CD4-positive, alpha-beta T cell treated with Interleukin-15 for 1 hour (primary cell): ENCODE results near the gene KLHL5.

Experiments
- DNase-seq: peaks from one replicate; pipeline ENCODE4 v3.0.0-alpha.2; 2020

Gene KLHL5

GRCh38 chr4:39044956-39045826 is 16.8 kb upstream of the KLHL5 start:
- peak; percentile 62 for DNase-seq

GRCh38 chr4:39045827-39046221 is 16.2 kb upstream of the KLHL5 start:
- DNase-seq = no peak

GRCh38 chr4:39046249-39046648 is 15.8 kb upstream of the KLHL5 start:
- peak; percentile 39 for DNase-seq

DNA sequence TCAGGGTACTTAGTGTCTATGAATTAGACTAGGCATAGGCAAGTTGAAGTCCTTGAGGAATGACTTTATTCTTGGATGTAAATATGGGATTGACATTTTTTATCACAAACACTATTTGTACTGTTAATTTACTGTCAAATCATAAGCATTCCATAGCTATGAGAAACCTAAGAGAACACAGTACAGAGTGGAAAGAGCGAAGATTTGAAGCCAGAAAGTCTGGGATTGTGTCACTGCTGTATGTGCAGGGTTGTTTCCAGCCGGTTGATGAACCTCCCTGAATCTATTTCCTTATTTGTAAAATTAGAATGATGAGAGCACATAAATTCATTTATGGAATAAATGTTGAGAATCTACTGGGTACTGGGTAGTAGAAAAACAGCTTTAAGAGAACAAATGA is 14.4 kb upstream of the KLHL5 start:
- no peak for DNase-seq

- no peak for DNase-seq
Measured at GRCh38 chr4:39048311-39048710, 13.7 kb upstream of the KLHL5 start.

DNA sequence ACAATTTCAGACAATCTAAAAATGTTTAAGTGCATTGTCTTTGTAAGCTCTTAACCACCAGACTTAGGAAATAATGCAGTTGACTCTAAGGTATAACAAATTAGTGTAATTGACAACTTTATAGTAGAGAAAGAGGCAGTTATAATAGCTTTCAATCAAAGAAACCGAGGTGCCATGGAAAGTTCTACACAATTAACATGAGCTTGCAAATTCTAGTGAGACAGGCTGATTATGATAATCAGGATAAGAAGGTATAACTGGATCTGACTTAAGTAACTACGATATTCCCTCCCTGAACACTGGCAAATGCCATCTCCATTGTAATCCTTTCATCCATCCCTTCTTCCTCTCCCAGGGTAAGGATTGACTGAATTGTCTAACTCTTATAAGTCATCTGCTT is 11.4 kb upstream of the KLHL5 start:
- DNase-seq = no peak

DNA sequence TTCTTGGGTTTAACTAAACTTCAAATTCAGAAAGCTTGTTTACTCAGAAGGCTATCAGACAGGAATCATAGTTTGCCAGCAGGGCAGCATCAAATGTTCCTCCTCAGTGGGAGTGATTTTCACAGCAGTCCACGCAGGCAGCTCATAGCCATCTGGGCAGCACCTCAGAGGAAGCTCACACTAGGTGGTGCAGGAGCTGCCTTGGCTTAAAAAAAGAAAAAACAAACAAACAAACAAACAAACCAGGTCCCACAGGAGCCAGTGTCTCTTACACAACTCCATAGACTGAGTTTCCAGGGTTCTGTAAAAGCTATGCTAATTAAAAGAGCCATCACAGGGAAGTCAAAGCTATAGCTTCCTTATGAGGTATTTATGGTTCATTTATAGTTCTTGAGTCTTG is 10.5 kb upstream of the KLHL5 start:
- DNase-seq = no peak

DNA sequence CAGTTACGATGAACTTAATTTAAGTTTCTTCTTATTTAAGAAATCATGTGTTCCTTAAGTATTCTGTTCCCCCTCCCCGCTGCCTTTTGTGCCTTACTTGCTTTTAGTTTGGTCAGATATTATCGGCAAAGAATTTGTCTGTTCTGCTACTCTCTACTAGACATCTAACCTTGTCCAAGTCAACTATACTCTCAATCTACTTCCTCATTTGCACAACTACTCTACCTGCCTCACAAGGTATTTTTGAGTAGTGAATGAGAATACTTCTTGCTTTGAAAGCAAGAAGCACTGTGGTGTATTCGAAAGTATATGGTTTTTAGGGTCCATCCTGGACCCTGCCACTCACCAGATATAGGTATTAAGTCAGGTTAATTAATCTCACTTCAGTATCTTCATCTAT is 8.0 kb upstream of the KLHL5 start:
- no peak for DNase-seq

- no peak for DNase-seq
Measured at GRCh38 chr4:39054497-39054896, 7.5 kb upstream of the KLHL5 start.

GRCh38 chr4:39056023-39056422 is 6.0 kb upstream of the KLHL5 start:
- no peak for DNase-seq

DNA sequence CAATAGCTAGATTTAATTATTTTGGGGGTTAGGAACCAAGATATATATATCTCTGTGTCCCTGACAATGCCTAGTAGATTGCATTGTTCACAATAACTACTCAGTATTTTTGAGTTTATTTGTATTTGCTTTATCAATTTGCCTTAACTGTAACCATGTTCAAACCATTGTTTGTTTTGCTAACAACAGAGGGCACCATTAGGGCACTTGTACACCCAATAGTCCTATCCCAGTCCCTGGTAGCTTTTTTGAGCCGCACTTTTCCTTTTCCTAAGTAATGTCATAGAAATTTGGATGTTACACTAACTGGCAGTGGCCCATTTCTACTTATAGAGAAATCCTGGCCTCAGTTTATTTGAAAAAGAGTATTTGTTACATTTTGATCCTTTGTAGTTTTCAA is 575 bp upstream of the KLHL5 start:
- no peak for DNase-seq

- no peak for DNase-seq
Measured at GRCh38 chr4:39062770-39063097, 702 bp downstream of the KLHL5 start.

- no peak for DNase-seq
Measured at GRCh38 chr4:39063430-39063829, 1.4 kb downstream of the KLHL5 start.

- DNase-seq = no peak
Measured at GRCh38 chr4:39066371-39066770, 4.3 kb downstream of the KLHL5 start.

- DNase-seq = no peak
Measured at GRCh38 chr4:39067031-39067430, 5.0 kb downstream of the KLHL5 start.

- DNase-seq = no peak
Measured at GRCh38 chr4:39067451-39067850, 5.4 kb downstream of the KLHL5 start.

- no peak for DNase-seq
Measured at GRCh38 chr4:39068907-39069306, 6.9 kb downstream of the KLHL5 start.

DNA sequence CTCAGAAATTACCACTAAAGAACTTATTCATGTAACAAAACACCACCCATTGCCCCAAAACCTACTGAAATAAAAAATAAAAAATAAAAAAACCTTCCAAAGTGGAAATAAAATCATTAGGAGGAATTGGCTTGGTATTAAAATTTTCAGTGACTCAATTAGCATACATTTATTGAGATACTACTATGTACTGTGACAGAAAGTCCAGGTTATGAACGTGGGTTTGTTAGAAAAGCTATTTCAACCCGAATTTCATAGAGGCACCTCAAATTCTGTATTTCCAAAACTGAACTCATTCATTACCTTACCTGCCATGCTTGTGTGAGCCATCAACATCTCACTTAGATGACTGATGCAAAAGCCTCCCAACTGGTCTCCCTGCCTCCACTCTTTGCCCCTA is 16.8 kb downstream of the KLHL5 start:
- no peak for DNase-seq

GRCh38 chr4:39083164-39083563 is 21.1 kb downstream of the KLHL5 start:
- DNase-seq = no peak

DNA sequence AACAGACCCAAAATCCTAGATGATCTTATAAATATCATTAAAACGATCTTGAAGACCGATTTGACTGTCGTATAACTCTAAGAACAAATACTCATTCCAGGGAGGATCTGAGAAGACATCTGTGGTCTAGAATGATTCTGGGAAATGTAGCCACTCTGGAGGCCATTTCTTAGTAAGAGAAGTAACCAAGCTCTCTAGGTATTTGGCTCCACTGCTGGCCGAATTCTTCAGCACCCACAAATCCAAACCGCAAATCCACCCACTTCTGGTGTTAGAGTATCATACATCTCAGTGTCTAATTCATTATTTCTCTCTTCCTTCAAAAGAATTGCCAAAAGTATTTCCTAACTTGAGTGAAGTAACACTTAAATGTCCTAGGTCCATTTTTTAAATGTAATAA is 23.9 kb downstream of the KLHL5 start:
- no peak for DNase-seq

GRCh38 chr4:39096847-39097246 is 34.8 kb downstream of the KLHL5 start:
- no peak for DNase-seq

GRCh38 chr4:39097290-39097689 is 35.3 kb downstream of the KLHL5 start:
- DNase-seq = no peak

- no peak for DNase-seq
Measured at GRCh38 chr4:39102297-39102696, 40.3 kb downstream of the KLHL5 start.

DNA sequence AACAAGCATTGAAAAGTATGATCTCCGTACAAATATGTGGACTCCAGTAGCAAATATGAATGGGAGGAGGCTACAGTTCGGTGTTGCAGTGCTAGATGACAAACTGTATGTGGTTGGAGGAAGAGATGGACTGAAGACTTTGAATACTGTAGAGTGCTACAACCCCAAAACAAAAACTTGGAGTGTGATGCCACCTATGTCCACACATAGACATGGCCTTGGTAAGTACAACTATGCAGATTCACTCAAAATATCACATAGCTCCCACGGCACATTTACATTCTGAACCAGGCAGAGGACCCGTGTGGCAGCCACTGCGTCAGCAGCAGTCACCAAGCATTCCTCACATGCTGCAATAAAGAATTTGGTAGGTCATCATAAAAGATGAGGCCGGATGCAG is 41.3 kb downstream of the KLHL5 start:
- DNase-seq = no peak

- DNase-seq = no peak
Measured at GRCh38 chr4:39104255-39104654, 42.2 kb downstream of the KLHL5 start.
